Measurements from ENCODE around the gene WDR4.
A peak's percentile ranks its signal among the peaks of the same experiment; 100 is the strongest.
"Not testable (repeated sequence)": the region's sequence is repeated elsewhere in the genome, so short reads cannot be mapped to it uniquely, and the experiment has no call there.

DNA sequence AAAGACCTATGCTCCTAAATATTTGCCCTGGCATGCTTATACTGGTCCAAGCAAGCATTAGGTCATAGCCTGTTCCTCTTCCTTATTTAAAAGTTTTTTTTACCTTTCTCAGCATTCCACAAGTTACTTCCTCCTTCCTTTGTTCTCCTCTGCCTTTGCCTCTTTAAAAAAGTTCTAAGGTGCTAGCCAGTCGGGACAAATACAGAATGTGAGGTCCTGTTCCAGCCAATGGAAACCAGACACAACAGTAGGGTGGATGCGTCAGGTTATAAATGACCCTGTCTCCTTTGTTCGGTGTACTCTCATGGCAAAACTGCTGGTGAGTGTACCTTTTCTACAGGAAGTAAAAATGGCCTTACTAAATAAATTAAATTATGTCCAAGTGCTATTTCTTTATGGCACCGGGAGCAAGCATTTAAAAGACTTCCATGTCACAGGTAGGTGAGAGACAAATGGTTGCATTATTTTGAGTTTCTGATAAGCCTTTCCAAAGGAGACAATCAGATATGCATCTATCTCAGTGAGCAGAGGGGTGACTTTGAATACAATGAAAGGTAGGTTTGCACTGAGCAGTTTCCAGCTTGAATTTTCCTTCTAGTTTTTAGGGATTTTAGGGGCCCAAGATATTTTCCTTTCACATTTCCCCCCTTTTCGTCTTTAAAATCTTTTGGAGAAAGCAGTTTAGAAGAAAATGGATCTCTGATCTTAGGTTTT, 66.7 kb downstream of the WDR4 start:
- TF ChIP-seq, protein P1, sequence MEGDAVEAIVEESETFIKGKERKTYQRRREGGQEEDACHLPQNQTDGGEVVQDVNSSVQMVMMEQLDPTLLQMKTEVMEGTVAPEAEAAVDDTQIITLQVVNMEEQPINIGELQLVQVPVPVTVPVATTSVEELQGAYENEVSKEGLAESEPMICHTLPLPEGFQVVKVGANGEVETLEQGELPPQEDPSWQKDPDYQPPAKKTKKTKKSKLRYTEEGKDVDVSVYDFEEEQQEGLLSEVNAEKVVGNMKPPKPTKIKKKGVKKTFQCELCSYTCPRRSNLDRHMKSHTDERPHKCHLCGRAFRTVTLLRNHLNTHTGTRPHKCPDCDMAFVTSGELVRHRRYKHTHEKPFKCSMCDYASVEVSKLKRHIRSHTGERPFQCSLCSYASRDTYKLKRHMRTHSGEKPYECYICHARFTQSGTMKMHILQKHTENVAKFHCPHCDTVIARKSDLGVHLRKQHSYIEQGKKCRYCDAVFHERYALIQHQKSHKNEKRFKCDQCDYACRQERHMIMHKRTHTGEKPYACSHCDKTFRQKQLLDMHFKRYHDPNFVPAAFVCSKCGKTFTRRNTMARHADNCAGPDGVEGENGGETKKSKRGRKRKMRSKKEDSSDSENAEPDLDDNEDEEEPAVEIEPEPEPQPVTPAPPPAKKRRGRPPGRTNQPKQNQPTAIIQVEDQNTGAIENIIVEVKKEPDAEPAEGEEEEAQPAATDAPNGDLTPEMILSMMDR (IDR thresholded peaks at IDR 0.05): not testable (repeated sequence)
- TF ChIP-seq POLR2A (IDR thresholded peaks at IDR 0.05): peak in 3 of 4 donors; percentile 40 to 66 (median 54)
